HL-60 (cell line): ENCODE measurements around the gene JAM2.

Source experiments
- POLR2AphosphoS5 ChIP-seq: IDR thresholded peaks from 2 replicates; pipeline ENCODE4 v1.6.1; 2012; ENCODE audit warnings: low read depth
- TF ChIP-seq, protein P1 (sequence below): IDR thresholded peaks from one replicate; pipeline ENCODE4 v1.5.1; 2011; ENCODE audit warnings: low read length, control low read depth, inconsistent platforms; ENCODE audit not compliant: insufficient read depth

DNA sequence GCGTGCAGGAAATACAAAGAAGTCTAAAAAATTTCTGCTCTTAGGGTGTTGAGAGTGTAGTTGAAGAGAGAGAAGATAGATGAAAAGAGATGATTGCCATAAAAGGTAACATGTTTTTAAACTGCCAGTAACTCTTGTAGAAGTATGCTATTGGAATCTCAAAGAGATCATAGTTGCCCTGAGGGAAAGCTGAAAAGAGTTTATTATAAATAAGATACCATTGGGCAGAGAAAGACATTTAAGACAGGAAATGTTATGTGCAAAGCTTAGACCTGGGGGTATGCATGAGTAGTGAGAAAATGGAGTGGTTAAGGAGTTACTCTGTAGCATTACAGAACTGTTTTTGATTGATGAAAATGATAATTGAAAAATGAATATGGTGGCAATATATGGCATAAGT lies 113.4 kb downstream of the JAM2 start:
- TF ChIP-seq, protein P1, sequence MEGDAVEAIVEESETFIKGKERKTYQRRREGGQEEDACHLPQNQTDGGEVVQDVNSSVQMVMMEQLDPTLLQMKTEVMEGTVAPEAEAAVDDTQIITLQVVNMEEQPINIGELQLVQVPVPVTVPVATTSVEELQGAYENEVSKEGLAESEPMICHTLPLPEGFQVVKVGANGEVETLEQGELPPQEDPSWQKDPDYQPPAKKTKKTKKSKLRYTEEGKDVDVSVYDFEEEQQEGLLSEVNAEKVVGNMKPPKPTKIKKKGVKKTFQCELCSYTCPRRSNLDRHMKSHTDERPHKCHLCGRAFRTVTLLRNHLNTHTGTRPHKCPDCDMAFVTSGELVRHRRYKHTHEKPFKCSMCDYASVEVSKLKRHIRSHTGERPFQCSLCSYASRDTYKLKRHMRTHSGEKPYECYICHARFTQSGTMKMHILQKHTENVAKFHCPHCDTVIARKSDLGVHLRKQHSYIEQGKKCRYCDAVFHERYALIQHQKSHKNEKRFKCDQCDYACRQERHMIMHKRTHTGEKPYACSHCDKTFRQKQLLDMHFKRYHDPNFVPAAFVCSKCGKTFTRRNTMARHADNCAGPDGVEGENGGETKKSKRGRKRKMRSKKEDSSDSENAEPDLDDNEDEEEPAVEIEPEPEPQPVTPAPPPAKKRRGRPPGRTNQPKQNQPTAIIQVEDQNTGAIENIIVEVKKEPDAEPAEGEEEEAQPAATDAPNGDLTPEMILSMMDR, result no peak
- no peak for TF ChIP-seq POLR2AphosphoS5
